MM.1S (cell line): Measurements from ENCODE around the gene CTDSP2.

ENCODE experiments used
- DNase-seq: peaks from one replicate; pipeline ENCODE4 v3.0.0-alpha.2; 2015
- H2AFZ ChIP-seq: fragments of 300-600 bp; sonication (generic); 2 replicates; pipeline ENCODE4 v1.6.0; 2016; ENCODE audit warnings: antibody characterized with exemption, low read length
- H3F3A ChIP-seq: fragments of 300-600 bp; sonication (generic); 2 replicates; pipeline ENCODE4 v1.6.1; 2016; ENCODE audit warnings: mild to moderate bottlenecking, antibody characterized with exemption, low read length, moderate library complexity, mixed read lengths; ENCODE audit not compliant: insufficient read depth
- H3K27ac ChIP-seq: fragments of 300-600 bp; sonication (generic); 2 replicates; pipeline ENCODE4 v1.5.1; 2016; ENCODE audit warnings: mild to moderate bottlenecking, low read length
- H3K27me3 ChIP-seq: fragments of 300-600 bp; sonication (generic); replicated peaks from 2 replicates; pipeline ENCODE4 v1.6.0; 2016; ENCODE audit warnings: low read length; ENCODE audit not compliant: insufficient read depth
- H3K36me3 ChIP-seq: fragments of 300-600 bp; sonication (generic); replicated peaks from 2 replicates; pipeline ENCODE4 v1.6.1; 2016; ENCODE audit warnings: mild to moderate bottlenecking, low read length, mixed read lengths; ENCODE audit not compliant: insufficient read depth
- H3K4me1 ChIP-seq: fragments of 300-600 bp; sonication (generic); 2 replicates; pipeline ENCODE4 v1.6.1; 2016; ENCODE audit warnings: low read length, mixed read lengths
- H3K4me2 ChIP-seq: fragments of 300-600 bp; sonication (generic); 2 replicates; pipeline ENCODE4 v1.6.0; 2016; ENCODE audit warnings: low read depth, low read length
- H3K4me3 ChIP-seq: fragments of 300-600 bp; sonication (generic); 2 replicates; pipeline ENCODE4 v1.5.1; 2016; ENCODE audit warnings: low read length, mixed read lengths
- H3K79me2 ChIP-seq: fragments of 300-600 bp; sonication (generic); 2 replicates; pipeline ENCODE4 v1.6.1; 2016; ENCODE audit warnings: mixed run types, low read length, mixed read lengths
- H3K9ac ChIP-seq: fragments of 300-600 bp; sonication (generic); 2 replicates; pipeline ENCODE4 v1.6.1; 2016; ENCODE audit warnings: low read length, mixed read lengths
- H3K9me2 ChIP-seq: fragments of 300-600 bp; sonication (generic); replicated peaks from 2 replicates; pipeline ENCODE4 v1.6.1; 2016; ENCODE audit warnings: mild to moderate bottlenecking, low read length, mixed read lengths; ENCODE audit not compliant: insufficient read depth
- H3K9me3 ChIP-seq: fragments of 300-600 bp; sonication (generic); replicated peaks from 2 replicates; pipeline ENCODE4 v1.6.1; 2016; ENCODE audit warnings: mild to moderate bottlenecking, low read length, mixed read lengths; ENCODE audit not compliant: insufficient read depth
- H4K20me1 ChIP-seq: fragments of 300-600 bp; sonication (generic); 2 replicates; pipeline ENCODE4 v1.6.1; 2016; ENCODE audit warnings: mild to moderate bottlenecking, low read length, moderate library complexity, mixed read lengths; ENCODE audit not compliant: insufficient read depth
- EZH2 ChIP-seq: fragments of 300-600 bp; sonication (generic); optimal IDR thresholded peaks from 2 replicates; pipeline ENCODE3; 2017; ENCODE audit warnings: low read depth, mild to moderate bottlenecking, antibody characterized with exemption, low read length, mixed read lengths
- EZH2phosphoT487 ChIP-seq: fragments of 300-600 bp; sonication (generic); IDR thresholded peaks from 2 replicates; pipeline ENCODE4 v1.6.1; 2018; ENCODE audit warnings: antibody characterized with exemption, low read length
- TF ChIP-seq, protein P1 (sequence below): fragments of 300-600 bp; sonication (generic); IDR thresholded peaks from 2 replicates; pipeline ENCODE4 v1.5.1; 2016; ENCODE audit warnings: antibody characterized with exemption, low read length, mixed read lengths

Gene CTDSP2

DNA sequence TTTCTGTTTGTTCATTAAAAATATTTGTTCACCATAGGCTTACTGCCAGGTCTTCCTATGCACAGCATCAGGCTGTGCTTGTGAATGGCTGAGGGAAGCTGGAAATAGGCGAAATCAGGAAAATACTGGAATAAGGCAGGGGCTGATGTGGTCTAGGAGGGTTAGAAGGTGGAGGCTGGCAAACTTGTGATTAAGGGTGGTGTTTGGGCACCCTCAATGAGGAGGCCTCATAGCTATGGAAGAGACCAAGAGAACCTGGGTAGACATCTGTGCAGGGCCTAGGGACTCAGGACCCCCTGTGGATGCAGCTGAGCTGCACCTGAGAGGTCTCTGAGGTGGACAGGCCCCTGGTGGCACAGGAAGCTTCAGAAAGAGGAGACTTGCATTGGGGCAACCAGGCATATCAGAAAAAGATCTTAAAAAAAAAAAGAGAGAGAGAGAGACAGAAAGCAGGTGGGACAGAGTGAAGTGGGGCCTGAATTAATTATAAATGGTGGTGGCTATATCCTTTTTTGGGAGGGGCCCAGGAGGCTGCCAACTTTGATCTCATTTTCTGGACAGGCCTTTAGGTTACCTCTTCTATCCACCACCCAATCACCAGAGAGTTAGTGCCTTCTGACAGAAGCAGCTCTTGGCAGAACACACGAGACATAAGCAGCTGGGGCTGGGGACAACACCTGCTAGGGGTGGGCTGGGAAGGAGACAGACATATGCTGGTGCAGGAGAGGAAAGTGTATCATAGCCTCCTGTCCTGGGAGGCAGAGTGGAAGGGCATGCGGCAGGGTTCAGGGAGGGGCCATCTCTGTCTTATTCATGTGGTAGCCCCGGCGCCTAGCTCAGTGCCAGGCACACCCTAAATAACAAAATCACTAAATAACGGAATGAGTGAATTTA lies 48.1 kb upstream of the CTDSP2 start:
- H3K27me3 ChIP-seq: no peaks in the 10 kb centered on the region
- no peaks in the 10 kb centered on the region for H3K9me3 ChIP-seq
- H3K4me3 ChIP-seq: no peak overlapping the region
- TF ChIP-seq EZH2phosphoT487 (no peak), EZH2 (no peak)
- no peak overlapping the region for H3K9ac ChIP-seq
- H4K20me1 ChIP-seq: no peaks in the 10 kb centered on the region
- H3K27ac ChIP-seq: no peak overlapping the region
- no peak for DNase-seq
- no peaks in the 10 kb centered on the region for H3K9me2 ChIP-seq
- peaks cover 27% of the 10 kb centered on the region for H3F3A ChIP-seq
- no peaks in the 10 kb centered on the region for H3K36me3 ChIP-seq
- no peaks in the 10 kb centered on the region for H3K79me2 ChIP-seq
- no peak overlapping the region for H2AFZ ChIP-seq
- H3K4me2 ChIP-seq: no peak overlapping the region
- H3K4me1 ChIP-seq: peaks cover 36% of the 10 kb centered on the region

DNA sequence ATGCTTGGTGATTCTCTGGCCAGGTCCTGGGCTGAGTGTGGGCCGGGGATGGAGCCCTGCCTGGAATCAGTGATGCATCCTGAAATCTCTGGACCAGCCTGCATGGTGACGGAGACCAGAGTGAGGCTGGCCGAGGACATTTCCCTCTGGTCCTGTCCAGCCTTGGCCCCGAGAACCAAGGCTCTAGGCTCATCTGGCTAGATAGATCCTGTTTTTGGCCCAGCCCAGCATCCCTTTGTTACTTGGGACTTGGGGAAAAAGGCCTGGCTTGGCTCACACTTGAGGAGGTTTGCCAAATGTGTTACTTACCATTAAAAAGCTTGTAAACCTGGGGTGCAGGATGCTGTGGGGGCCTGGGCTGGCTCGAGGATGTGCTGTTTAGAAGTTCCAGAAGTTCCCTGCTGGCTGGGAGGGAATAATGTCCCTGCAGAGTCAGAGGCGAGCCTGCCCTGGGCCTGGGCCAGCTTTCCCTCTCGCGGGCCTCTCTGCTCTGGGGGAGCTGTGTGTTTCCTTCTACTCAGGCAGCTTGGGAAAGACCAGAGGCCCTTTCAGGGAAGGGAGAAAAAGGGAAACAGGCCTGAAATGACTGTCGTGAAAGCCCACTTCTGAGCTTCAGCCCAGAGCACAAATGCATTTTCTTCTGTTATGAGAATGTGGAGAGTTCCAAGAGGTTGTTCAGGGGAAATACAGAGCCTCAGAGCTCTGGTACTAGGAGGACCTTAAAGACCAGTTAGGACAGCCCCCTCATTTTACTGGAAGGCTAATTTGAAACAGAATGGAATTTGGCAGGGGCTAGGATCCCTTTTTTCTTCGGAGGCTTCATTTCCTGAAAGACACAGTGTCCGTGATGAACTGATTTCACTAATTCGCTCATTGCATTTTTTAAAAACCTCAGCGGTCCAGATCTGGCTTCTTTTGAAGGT lies 47.2 kb upstream of the CTDSP2 start:
- H3K27me3 ChIP-seq: no peaks in the 10 kb centered on the region
- H3K79me2 ChIP-seq: no peaks in the 10 kb centered on the region
- no peaks in the 10 kb centered on the region for H3K36me3 ChIP-seq
- no peak overlapping the region for H2AFZ ChIP-seq
- H3K4me2 ChIP-seq: no peak overlapping the region
- H3K4me3 ChIP-seq: no peak overlapping the region
- H4K20me1 ChIP-seq: no peaks in the 10 kb centered on the region
- peaks cover 18% of the 10 kb centered on the region for H3F3A ChIP-seq
- no peak for DNase-seq
- no peaks in the 10 kb centered on the region for H3K9me3 ChIP-seq
- no peak overlapping the region for H3K9ac ChIP-seq
- peaks cover 34% of the 10 kb centered on the region for H3K4me1 ChIP-seq
- H3K9me2 ChIP-seq: no peaks in the 10 kb centered on the region
- TF ChIP-seq, protein P1, sequence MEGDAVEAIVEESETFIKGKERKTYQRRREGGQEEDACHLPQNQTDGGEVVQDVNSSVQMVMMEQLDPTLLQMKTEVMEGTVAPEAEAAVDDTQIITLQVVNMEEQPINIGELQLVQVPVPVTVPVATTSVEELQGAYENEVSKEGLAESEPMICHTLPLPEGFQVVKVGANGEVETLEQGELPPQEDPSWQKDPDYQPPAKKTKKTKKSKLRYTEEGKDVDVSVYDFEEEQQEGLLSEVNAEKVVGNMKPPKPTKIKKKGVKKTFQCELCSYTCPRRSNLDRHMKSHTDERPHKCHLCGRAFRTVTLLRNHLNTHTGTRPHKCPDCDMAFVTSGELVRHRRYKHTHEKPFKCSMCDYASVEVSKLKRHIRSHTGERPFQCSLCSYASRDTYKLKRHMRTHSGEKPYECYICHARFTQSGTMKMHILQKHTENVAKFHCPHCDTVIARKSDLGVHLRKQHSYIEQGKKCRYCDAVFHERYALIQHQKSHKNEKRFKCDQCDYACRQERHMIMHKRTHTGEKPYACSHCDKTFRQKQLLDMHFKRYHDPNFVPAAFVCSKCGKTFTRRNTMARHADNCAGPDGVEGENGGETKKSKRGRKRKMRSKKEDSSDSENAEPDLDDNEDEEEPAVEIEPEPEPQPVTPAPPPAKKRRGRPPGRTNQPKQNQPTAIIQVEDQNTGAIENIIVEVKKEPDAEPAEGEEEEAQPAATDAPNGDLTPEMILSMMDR: no peak
- no peak for TF ChIP-seq EZH2
- no peak for TF ChIP-seq EZH2phosphoT487
- H3K27ac ChIP-seq: no peak overlapping the region

DNA sequence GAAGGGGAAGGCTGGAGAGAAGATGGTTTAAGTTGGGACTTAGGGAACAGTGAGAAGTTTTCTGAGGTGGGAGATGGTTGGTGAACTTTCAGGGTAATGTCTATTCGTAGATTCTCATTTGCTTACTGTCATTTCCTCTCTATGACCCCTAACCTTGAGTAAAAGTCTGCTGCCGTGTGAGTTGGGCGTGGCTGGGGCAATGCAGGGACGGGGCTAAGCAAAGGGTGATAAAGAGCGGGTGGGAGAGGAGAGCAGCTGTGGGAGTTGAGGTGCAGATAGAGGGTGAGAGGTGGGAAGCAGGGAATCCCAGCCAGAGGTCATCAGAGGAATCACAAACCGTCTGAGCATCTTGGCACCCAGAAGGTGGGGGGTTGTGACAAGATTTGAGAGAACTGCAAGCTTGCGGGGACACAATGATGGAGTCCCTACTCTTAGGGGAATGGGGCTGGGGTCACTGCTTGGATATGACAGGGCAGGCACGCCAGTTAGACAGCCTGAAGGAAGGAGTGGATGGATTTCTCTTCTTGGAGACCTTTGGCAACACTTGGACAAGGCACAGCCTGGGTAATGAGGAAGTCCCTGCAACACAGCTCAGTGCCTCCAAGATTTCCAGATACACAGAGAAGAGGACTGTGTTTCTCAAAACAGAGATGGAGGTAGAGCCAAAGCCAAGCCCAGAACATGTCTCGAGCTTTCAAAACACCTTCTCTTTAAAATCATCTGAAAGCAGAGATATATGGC lies 45.9 kb upstream of the CTDSP2 start:
- no peaks in the 10 kb centered on the region for H3K9me3 ChIP-seq
- no peaks in the 10 kb centered on the region for H3K27me3 ChIP-seq
- no peaks in the 10 kb centered on the region for H3K36me3 ChIP-seq
- no peak overlapping the region for H2AFZ ChIP-seq
- no peak for DNase-seq
- H3K4me2 ChIP-seq: no peak overlapping the region
- no peak overlapping the region for H3K9ac ChIP-seq
- H3K4me1 ChIP-seq: peaks cover 33% of the 10 kb centered on the region
- peaks cover 5% of the 10 kb centered on the region; the same call in 1 of the 2 replicates for H3F3A ChIP-seq
- H3K79me2 ChIP-seq: no peaks in the 10 kb centered on the region
- no peaks in the 10 kb centered on the region for H3K9me2 ChIP-seq
- no peak overlapping the region for H3K4me3 ChIP-seq
- no peak overlapping the region for H3K27ac ChIP-seq
- TF ChIP-seq, protein P1: no peak
- TF ChIP-seq EZH2phosphoT487 (no peak), EZH2 (no peak)
- H4K20me1 ChIP-seq: no peaks in the 10 kb centered on the region
